NCI-H1048 (cell line): ENCODE measurements around the gene LRPAP1.
"Not testable (repeated sequence)": the region's sequence is repeated elsewhere in the genome, so short reads cannot be mapped to it uniquely, and the experiment has no call there.

Experiments used
- DNase-seq: peaks from one replicate; lab custom pipeline; 2025; lab: John Stamatoyannopoulos, UW

The LRPAP1 gene

DNA sequence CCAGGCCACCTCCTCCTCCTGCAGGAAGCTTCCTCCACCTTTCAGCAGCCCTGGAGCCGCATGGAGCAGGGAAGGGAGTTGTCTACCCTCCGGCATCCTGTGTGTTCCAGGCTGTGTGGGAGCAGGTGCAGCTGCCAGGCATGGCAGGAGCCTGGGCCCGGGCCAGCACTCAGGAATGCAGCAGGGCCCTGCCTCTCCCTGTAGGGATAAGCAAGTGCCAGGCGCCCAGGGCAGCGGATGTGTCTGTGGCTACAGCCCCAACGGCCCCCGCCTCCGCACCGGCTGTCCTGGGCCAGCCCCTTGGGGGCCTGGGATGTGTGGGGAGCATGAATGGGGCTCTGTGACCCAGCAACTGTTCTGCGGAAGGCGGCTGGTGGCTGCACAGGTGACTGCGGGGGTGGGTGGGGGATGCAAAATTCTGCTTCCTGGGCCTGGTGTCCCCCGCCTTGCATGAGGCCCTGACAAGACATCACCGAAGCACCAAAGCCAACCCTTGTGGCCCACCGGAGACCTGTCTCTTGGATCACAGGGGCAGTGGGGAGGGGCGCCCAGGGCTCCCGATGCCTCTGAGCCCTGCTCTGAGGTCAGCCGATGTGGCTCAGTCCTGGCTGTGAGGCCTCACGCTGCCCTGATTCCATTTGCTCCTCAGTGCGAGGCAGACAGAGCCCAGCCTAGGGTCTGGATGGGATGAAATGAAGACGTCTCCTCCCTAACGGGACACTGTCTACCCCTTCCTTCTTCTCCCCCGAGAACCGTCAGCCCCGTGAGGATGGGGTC is 70.5 kb downstream of the LRPAP1 start:
- no peak for DNase-seq

DNA sequence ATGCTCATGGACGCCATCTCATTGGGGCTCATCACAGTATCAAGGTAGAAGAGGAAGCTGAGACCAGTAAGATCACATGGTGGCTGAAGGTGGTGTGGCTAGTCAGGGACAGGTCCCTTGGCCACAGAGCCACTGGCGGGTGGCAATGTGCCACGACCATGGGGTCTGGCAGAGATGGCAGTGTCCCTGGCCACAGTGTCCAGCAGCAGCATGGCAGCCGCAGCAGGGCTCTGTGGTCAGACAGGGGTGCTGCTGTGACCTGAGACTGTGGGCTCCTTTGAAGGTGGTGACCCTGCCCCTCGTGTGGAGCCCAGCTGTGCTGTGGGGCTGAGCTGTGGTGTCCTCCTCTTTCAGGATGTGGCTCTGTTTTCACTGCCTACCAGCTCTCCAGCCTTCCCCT is 71.3 kb downstream of the LRPAP1 start:
- no peak for DNase-seq

DNA sequence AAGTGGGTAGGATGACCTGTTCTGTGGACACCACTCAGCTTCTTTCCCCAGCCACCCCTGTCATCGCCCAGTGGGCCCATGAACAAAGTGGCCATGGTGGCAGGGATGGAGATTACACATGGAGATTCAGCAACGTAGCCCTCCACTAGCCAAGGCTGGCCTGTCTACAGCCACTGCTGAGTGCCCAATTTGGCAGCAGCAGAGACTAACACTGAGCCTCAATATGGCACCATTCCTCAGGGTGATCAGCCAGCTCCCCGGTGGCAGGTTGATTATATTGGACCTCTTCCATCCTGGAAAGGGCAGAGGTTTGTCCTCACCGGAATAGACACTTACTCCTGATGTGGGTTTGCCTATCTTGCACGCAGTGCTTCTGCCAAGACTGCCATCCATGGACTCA is 73.1 kb downstream of the LRPAP1 start:
- not testable (repeated sequence) for DNase-seq

DNA sequence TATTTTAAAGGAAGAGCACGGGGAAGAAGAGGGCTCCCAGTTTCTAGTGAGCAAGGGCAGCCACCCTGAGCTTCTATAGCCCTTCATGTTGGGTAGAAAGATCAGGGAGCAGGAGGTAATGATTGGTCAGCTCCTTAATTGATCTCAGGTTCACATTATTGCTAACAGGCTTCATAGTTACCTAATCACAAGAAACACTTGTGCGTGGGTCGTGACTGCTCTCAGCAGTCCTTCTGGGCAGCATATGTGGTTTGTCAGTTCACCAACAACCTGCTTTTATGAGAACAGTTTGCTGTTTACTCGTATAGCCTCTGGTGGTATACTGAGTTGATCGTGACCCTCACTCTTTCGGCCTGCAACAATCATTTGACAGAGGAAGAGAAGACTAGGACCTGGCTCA is 73.9 kb downstream of the LRPAP1 start:
- DNase-seq, result no peak

DNA sequence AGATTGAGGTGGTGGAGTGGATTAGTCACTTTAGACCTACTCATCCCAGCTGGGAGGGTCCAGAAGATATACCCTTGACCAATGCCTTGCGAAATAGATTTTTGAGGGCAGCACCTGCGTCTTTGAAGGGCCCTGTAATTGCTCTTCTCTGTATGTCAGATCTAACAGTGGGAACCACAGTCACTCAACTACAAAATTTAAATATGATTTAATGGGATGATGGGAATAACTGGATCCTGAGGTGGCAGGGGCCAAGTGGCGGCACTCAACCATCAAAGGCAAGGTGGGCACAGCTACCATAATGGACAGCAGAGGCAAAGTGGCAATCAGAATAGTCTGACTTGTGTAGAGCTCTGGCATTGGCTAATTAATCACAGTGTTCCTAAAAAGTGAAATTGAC is 76.6 kb downstream of the LRPAP1 start:
- DNase-seq, result not testable (repeated sequence)
